VCaP (cell line): ENCODE data around the gene ABHD11.
A peak's percentile ranks its signal among the peaks of the same experiment; 100 is the strongest.

Experiments used
- H3K27ac ChIP-seq: fragments of 450-650 bp; 2 replicates; pipeline ENCODE4 v1.5.1; 2017
- TF ChIP-seq, protein P1 (sequence below): fragments of 450-650 bp; conservative IDR thresholded peaks from 2 replicates; pipeline ENCODE4 v1.5.1; 2017; ENCODE audit warnings: mild to moderate bottlenecking, moderate library complexity

Gene ABHD11

DNA sequence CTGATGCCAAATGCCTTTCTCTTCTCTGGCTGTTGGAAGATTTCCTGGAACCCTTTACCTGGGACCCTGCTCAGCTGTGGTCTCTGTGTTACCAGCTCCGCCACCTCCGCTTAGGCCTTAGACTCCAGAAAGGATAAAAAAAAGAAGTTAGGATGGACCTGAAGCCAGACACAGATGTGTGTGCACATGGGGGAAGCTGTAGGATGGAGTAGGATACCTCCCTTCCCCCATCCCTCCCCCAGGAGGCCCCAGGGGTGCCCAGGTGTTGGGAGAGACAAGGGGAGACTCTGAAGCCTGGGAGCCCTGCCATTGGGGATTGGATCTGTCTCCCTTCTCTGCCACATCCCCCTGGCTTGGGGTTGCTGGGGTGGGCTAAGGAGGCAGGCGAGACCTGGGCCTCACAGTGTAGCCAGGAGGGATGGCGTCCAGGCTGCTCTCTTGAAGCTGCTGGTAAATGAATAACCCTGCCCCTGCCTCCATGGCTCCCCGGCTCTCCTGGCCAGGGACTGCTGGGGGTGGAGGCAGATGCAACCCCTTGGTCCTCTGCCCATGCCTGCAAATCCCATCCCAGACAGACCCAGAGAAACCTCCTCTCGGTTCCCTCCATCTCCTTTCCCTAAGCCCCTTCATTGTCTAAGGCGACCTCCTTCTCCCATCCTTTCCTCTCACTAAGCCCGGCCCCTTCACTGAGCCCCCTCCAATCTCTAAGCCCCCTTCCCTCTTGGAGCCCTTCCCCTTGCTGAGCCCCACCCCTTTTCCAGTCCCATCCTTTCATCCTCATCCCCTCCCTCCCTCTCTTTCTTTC is 23.5 kb upstream of the ABHD11 start:
- TF ChIP-seq, protein P1, sequence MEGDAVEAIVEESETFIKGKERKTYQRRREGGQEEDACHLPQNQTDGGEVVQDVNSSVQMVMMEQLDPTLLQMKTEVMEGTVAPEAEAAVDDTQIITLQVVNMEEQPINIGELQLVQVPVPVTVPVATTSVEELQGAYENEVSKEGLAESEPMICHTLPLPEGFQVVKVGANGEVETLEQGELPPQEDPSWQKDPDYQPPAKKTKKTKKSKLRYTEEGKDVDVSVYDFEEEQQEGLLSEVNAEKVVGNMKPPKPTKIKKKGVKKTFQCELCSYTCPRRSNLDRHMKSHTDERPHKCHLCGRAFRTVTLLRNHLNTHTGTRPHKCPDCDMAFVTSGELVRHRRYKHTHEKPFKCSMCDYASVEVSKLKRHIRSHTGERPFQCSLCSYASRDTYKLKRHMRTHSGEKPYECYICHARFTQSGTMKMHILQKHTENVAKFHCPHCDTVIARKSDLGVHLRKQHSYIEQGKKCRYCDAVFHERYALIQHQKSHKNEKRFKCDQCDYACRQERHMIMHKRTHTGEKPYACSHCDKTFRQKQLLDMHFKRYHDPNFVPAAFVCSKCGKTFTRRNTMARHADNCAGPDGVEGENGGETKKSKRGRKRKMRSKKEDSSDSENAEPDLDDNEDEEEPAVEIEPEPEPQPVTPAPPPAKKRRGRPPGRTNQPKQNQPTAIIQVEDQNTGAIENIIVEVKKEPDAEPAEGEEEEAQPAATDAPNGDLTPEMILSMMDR, result no peak
- peak overlapping the region; percentile 16; the same call in 1 of the 2 replicates for H3K27ac ChIP-seq

DNA sequence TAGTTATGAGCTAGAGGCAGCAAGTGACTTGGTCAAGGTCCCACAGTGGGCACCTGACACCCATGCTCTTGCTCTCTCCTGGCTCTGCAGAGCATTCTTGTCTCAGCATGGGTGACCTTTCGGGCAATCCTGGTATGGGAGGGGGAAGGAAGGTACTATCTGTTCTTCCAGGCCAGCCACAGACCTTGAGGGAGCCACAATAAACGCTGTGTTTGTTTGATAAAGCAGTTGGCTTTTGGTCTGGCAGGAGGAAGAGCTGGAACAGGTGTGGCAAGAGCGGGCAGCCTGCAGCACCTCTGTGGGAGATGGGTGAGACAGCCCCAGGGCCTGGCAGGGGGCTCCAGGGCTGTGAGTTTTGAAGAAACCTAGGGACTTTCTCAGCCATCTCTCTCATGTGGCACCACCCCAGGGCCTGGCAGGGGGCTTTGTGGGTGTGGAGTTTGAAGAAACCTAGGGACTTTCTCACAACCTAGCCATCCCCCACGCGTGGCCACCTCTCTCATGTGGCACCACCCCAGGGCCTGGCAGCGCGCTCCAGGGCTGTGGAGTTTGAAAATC is 20.1 kb upstream of the ABHD11 start:
- TF ChIP-seq, protein P1, result no peak
- H3K27ac ChIP-seq, result peak overlapping the region; percentile 87

DNA sequence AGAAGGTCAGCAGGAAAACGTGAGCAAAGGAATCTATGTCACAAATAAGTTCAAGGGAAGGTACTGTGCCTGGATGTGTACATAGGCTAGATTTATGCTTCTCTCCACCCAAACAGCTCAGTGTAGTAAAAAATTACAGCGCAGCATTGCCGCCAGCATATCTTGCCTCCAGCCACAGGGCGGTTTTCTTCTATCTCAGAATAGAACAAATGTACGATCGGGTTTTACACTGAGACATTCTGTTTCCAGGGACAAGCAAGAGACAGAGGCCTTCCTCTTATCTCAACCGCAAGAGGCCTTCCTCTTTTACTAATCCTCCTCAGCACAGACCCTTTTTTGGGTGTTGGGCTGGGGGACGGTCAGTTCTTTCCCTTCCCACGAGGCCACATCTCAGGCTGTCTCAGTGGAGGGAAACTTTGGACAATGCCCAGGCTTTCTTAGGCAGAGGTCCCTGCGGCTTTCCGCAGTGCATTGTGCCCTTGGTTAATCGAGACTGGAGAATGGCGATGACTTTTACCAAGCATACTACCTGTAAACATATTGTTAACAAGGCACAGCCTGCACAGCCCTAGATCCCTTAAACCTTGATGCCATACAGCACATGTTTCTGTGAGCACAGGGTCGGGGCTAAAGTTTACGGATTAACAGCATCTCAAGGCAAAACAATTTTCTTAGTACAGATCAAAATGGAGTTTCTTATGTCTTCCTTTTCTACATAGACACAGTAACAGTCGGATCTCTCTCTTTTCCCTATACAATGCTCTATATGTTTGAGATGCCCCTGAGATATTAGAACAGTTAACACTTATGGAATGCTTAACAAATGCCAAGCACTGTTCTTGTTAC is 11.6 kb upstream of the ABHD11 start:
- TF ChIP-seq, protein P1, result no peak; the same call in 1 of the 2 replicates
- H3K27ac ChIP-seq, result peak overlapping the region; percentile 99

DNA sequence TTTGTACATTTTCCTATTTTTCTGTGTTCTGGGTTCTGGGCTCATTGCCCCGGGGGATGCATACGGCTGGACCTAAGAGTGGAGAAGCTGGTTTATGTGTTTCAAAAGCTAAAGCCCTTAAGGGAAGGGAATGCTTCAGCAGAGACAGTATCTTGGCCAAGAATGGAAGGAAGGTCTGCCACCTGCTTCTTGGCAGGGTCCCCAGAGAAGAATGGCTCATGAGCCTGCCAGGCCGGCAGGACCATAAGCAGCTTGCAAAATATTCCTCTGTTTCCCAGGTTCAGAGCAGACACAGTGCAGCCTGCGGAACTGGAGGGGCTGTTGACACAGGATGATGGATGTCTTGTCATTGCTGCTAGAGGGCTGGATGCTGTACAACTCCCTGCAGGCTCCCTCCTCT is 7.8 kb upstream of the ABHD11 start:
- TF ChIP-seq, protein P1, result no peak
- peak overlapping the region; percentile 99 for H3K27ac ChIP-seq

DNA sequence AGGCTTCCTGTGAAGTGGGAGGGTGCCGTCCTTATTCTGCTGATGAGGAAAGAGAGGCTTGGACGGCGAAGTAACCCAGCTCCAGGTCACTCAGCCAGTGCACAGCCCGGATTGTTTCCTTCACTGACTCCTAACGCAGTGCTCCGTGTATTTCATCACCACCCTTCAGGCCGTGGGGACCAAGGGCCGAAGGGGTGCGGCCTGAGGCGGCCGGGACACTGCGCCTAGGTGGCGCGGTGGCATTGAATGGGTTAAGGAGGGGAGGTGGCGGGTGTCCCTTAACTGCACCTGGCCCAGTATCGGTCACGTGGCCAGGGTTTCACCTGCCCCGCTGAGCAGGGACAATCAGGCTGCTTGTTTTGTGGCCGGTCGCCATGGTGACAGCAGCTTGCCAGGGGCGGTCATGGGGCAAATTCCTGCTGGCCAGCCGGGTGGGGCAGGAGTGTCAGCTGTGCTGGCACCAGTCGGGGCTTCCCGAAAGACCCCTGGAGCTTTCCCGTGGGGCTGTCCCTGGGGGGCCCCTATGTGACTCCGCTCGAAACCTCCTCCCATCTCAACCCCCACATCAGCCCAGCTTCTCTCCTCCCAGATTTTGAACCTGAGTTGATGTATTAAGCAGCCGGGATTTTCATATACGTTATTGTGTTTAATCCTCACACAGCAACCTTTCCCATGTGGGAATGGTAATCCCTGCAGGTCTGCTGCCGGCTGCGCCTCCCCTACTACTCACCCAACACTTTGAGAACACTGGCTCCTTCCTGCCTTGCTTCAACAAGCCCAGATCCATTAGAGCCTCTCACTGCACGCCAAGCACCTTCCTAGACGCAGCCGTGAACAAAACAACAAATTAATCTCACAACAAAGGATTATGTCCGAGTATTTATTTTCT is 4.4 kb upstream of the ABHD11 start:
- TF ChIP-seq, protein P1, result no peak
- H3K27ac ChIP-seq, result peak overlapping the region; percentile 99

DNA sequence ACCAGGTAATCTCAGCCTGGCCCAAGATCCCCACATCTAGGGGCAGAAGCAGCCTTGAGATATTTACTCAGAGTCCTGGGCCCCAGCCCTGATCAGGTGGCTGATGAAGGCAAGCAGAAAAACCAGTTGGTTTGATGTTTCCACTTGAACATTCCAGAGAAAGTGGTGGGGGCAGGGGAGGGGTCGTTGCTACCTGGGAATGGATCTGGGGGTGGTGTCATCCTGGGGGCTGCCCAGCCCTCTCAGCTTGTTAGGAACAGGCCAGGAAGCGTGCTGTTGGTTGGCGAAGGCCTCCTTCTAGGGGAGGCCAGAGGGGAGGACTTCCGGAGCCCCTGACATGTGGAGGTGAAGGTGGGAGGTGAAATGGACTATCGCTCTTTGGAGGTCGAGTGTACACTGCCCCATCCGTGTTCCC is 3.7 kb upstream of the ABHD11 start:
- H3K27ac ChIP-seq, result peak overlapping the region; percentile 99
- TF ChIP-seq, protein P1, result no peak
